ENCODE results near the gene MYOZ1.

- no peak for TF ChIP-seq CTCF (IDR thresholded peaks at IDR 0.05; ENCODE audit: low read depth, low read length)
- TF ChIP-seq MAX (IDR thresholded peaks at IDR 0.05; ENCODE audit: low read depth, low read length) = no peak
- TF ChIP-seq POLR2A (IDR thresholded peaks at IDR 0.05; ENCODE audit: extremely low read depth, insufficient read length) = no peak
Observed at GRCh38 chr10:73639286-73639685, 2.0 kb downstream of the MYOZ1 start.

All from NB4 (cell line).